Activated CD4-positive, alpha-beta T cell treated with anti-CD3 and anti-CD28 coated beads, Interleukin-2, amount 50 U/mL, for 1 hour (primary cell): ENCODE results near the gene CDC25B.

Experiments
- DNase-seq: peaks from one replicate; pipeline ENCODE4 v3.0.0-alpha.2; 2020

Gene CDC25B

GRCh38 chr20:3795511-3796468 lies at the start of gene CDC25B:
CDC25B (plus strand) TSS chr20:3796310; CDS start chr20:3796532, 222 bp downstream.
- DNase-seq = peak; percentile 89

- no peak for DNase-seq
These were observed 48.6 kb upstream of the CDC25B start for GRCh38 chr20:3747471-3747870.

- no peak for DNase-seq
These were observed 48.0 kb upstream of the CDC25B start for GRCh38 chr20:3748073-3748472.

GRCh38 chr20:3749087-3749688 lies 46.9 kb upstream of the CDC25B start:
- DNase-seq = no peak

GRCh38 chr20:3749689-3750531 lies 46.2 kb upstream of the CDC25B start:
- peak; percentile 17 for DNase-seq

- DNase-seq = no peak
These were observed 44.8 kb upstream of the CDC25B start for GRCh38 chr20:3751305-3751674.

GRCh38 chr20:3751675-3752385 lies 44.3 kb upstream of the CDC25B start:
- peak; percentile 67 for DNase-seq

- no peak for DNase-seq
These were observed 43.7 kb upstream of the CDC25B start for GRCh38 chr20:3752386-3752759.

- peak; percentile 63 for DNase-seq
These were observed 43.0 kb upstream of the CDC25B start for GRCh38 chr20:3753098-3753497.

GRCh38 chr20:3753501-3754275 lies 42.4 kb upstream of the CDC25B start:
- DNase-seq = no peak

GRCh38 chr20:3754276-3754630 lies 41.9 kb upstream of the CDC25B start:
- DNase-seq = no peak

- DNase-seq = no peak
These were observed 40.8 kb upstream of the CDC25B start for GRCh38 chr20:3755269-3755668.

- DNase-seq = no peak
These were observed 40.2 kb upstream of the CDC25B start for GRCh38 chr20:3755814-3756480.

GRCh38 chr20:3757268-3757667 lies 38.8 kb upstream of the CDC25B start:
- no peak for DNase-seq

GRCh38 chr20:3758566-3758965 lies 37.5 kb upstream of the CDC25B start:
- DNase-seq = no peak

- no peak for DNase-seq
These were observed 36.7 kb upstream of the CDC25B start for GRCh38 chr20:3759316-3759823.

GRCh38 chr20:3759884-3760283 lies 36.2 kb upstream of the CDC25B start:
- no peak for DNase-seq

- DNase-seq = no peak
These were observed 35.3 kb upstream of the CDC25B start for GRCh38 chr20:3760655-3761348.

- no peak for DNase-seq
These were observed 32.2 kb upstream of the CDC25B start for GRCh38 chr20:3763671-3764601.
